NCI-H526 (cell line): Measurements from ENCODE around the gene RIC8B.
"Not testable (repeated sequence)": the region's sequence is repeated elsewhere in the genome, so short reads cannot be mapped to it uniquely, and the experiment has no call there.

Source experiments
- DNase-seq, 2 experiments: peaks; one replicate each; lab custom pipeline; 2025; lab: John Stamatoyannopoulos, UW

The RIC8B gene

GRCh38 chr12:106774005-106774807 is at the start of gene RIC8B:
RIC8B (plus strand) TSS chr12:106774682; CDS start chr12:106774746, 64 bp downstream.
- peak; percentile 98 for DNase-seq

DNA sequence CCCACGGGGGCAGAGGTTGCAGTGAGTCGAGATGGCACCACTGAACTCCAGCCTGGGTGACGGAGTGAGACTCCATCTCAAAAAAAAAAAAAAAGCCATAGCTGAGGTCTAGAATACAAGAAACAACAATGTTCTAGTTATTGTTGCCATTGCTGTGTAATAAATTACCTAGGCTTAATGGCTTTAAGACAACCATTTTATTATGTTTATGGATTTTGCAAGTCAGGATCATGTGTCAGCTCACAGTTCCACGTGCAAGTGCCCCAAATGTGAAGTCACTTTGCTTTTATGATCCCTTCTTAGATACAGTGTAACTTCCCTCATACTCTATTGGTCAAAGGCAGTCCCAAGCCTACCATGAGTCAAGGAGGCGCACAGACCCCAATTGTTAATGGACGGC is 49.5 kb upstream of the RIC8B start:
- no peak for DNase-seq

DNA sequence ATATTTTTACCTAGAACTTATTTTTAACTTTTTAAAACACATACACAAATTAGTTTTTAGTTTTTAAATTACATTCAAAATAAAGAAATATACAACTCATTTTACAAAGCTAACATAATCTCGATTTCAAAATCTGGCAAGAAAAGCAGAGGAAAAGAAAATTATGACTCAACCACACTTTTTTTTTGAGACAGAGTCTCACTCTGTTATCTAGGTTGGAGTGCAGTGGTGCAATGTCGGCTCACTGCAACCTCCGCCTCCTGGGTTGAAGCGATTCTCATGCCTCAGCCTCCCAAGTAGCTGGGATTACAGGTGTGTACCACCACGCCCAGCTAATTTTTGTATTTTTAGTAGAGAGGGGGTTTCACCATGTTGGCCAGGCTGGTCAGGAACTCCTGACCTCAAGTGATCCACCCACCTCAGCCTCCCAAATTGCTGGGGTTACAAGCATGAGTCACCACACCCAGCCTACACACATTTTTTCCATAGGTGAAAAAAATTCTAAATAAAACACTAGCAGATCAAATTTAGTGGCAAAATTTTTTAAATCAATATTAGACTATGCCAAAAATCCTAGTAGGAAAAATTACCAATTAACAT is 47.8 kb upstream of the RIC8B start:
- DNase-seq = not testable (repeated sequence)

- DNase-seq = no peak
Measured at GRCh38 chr12:106729611-106730010, 44.9 kb upstream of the RIC8B start.

GRCh38 chr12:106732890-106733289 is 41.6 kb upstream of the RIC8B start:
- DNase-seq = no peak

- no peak for DNase-seq
Measured at GRCh38 chr12:106733660-106734059, 40.8 kb upstream of the RIC8B start.

DNA sequence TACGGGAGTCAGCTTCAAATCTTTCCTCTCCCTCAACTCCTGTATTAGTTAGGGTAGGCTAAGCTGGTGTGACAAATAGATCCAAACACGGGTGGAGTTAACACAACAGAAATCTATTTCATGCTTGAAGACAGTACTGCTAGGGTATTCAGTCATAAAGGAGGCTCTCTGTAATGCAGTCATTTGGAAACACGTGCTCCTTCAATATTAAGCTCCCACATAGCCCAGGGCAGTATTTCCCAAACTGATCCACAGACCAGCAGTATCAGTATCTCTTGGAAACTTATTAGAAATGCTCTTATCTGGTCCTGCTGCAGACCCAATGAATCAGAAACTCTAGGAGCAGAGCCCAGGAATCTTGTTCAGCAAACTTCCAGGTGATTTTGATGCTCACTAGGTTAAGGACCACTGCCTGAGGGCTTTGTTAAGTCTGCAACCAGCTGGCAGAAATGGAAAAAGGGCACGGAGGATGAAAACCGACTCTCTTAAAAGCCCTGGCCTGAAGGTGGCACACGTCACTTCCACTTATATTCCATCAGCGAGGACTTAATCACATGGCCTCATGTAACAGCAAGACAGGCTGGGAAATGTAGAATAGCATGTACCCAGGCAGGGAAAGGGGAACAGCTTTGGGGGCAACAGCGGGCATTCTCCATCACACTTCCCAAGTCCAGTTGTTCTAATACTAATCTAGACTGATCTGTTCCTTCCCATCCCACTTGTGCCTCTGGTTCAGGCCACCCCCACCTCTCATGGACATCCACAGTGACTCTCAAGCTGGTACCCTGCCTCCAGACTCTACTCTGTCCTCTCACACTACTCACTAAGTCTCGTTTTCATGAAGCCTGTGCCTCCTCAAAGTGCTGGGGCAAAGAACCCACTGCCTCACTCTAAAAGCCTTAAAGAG is 38.2 kb upstream of the RIC8B start:
- peak in 1 of 2 experiments; percentile 17 for DNase-seq

- no peak for DNase-seq
Measured at GRCh38 chr12:106739318-106739717, 35.2 kb upstream of the RIC8B start.

GRCh38 chr12:106739815-106740530 is 34.5 kb upstream of the RIC8B start:
- DNase-seq = no peak

DNA sequence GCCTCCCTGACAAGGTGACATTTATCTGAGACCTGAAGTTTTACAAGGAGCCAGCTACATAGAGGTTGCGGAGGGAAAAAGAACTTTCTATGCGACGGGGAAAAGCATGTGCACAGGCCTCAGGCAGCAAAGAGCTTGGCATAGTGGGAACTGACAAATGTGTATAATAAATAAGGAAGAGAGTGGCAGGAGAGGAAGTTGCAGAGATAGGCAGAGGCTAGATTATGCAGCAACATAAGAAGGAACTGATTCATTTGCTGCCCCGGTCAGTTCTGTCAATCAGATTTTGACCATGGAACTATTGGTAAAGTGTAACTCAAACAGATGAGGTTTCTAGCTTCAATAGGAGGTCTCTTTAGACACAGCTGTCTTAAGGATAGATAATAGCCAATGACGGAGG is 33.7 kb upstream of the RIC8B start:
- no peak for DNase-seq

DNA sequence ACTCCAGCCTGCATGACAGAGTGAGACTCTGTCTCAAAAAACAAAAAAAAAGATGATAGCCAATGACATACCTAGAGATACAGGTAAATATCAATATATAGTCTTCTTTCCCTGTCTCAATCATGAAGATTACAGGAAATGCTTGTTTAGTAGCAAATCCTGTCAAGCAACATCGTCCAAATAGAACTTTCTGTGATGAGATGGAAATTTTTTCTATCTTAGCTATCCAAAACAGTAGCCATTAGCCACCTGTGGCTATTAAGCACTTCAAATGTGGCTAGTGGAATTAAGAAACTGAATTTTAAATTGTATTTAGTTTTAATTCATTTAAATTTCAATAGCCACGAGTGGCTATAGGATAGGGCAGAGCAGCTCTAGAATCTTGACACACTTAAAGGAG is 33.2 kb upstream of the RIC8B start:
- DNase-seq = no peak

DNA sequence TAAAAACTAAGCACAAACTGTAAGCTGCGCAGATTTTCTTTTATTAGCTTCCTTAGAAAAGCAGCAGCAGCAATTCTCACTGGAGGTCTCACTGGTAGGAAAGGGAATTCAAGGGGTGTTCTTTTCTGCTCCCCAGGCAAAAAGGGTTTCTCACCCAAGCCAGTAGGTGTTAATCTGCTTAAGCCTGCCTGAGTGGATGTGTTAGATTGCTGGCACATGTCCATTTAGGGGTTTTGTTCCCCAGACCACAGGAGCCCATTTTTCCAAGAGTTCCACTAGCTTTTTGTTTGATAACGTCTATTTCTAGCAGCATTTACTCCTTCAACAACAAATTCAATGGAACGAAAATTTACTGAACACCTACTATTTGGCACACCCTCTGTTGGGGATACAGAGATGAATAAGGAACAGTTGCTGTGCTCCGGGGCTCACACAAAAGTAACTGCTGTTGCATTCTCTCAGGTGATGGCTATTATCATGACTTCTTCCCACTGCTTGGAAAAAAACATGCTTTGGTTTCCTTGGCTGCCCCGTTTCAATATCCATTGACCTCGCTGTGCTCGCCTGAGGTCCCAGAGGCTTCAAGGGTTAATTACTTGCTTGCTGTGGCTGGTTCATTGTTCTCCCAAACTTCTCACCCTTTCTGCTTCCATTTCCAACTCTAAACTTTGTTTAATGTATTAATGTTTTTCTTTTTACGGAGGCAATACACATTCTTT is 31.1 kb upstream of the RIC8B start:
- DNase-seq = no peak

- DNase-seq = no peak
Measured at GRCh38 chr12:106744600-106744999, 29.9 kb upstream of the RIC8B start.

DNA sequence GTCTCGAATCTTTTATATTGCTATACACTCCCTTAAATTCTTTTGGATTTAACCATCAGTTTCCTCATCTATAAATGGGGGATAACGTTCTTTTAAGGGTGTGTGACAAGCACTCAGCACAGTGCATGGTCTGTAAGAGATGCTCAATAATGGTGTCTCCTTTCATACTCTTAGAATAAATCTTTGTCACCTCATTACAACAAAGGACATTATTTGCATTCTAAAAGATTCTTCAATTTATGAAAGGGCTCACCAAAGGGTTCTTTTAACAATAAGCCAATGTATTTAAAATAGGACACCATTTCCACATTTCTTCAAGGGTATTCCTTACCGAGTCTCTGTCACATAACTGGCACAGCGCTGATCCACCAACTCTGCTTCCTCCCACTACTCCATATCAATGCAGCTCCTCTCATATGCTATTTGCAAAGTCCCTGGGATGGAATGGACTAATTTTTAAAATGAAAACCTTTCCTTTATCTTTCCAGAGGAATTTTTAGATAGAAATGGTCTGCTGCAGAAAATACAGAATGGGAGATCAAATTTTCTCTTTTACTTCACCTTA is 29.2 kb upstream of the RIC8B start:
- no peak for DNase-seq

DNA sequence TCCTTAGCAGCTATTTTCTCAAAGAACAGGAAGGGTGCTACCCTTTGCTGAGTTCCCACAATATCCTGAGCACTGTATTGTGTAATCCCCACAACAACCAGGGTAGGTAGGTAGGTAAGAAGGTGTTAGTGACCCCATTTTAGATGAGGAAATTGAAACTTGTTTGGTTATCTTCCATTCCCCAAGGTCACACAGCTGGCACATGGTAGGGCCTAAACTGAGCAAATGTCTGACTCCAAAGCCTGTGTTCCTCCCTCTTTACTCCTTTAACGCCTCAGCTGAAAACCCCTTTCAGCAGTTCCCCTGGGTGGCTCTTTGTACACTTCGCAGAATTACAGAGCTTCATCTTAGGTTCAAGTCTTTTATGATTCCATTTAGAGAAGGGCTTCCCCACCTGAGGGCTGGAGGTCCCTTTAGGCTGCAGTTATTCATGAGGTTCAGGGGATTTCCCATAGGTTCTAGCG is 26.5 kb upstream of the RIC8B start:
- no peak for DNase-seq

- DNase-seq = no peak
Measured at GRCh38 chr12:106750524-106750923, 24.0 kb upstream of the RIC8B start.

DNA sequence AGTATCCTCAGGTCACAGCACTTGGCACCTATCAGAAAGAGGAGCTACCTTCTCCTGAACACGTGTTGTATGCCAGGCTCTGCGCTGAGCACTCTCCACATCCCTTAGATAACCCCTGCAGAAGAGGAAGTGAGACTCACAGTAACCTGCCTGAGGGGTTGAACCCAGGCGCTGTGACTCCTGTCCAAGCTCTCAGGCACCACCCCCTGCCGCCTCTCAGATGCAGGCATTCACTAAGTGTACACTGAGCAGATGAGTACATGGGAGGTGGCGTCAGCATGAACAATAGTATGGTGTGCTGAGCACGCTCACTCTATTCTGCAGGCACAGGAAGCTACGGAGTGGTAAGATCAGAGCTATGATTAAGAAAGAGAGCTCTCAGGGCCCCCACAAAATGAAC is 21.0 kb upstream of the RIC8B start:
- no peak for DNase-seq

DNA sequence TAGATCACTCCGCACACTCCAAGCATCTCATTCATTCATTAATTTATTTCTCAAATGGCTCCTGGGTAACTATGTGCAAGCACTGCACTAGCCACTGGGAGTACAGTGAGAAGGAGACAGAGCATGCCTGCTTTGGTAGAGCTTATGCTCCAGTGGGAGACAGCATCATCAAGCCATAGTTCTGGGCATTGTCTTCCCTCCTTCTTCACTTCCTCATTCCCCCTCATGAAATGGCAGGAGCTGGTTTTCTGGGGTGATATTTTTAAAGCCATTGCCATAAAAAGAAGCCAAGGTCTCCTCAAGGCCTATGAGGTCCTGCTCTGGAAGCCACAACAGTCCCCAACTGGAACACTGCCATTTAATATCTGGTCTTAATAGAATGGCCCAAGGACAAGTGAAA is 20.2 kb upstream of the RIC8B start:
- DNase-seq = no peak

DNA sequence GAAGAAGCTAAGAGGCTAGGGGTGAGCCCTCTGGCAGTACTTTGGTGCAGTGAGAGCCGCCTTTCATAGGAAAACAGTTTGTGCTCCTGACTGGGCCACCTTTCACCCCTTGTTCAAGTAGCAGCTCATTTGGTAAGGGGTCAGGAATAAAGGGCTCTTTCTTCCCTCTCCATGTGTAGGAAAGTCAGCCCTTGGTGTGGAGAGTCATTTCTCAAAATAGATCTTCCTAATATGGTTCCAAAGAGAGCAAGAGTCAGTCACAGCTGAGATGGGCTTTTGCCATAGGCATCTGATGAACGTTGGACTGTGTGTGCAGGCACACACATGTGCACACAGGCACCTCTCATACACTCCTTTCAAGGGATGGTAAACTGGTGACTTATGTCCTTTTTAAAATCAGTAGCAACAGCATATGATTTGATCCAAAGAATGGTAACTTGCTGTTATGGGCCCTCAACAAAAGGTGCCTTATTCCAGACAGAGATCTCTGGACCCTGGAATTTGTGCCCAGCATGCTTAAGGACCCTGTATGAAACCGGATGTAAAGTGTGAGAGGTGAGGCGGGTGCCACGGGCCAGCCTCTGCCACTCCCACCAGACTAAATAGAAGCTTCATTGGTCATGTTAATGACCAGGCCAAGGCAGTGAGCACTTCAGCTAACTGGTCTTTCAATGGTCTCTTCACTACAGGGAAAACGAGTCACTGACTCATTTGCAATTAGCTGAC is 16.7 kb upstream of the RIC8B start:
- no peak for DNase-seq
